ENCODE data around the gene PIH1D2. TPM values are rescaled to one million over a fixed set of nuclear protein-coding genes. Genes with fewer than 3 reads are reported as not detected.

PIH1D2 gene
- total and polyA plus RNA-seq, 9 of the 15 experiments (the other 6 are each of a cell fraction or from before 2014, with no cell fraction given): 1.5 to 5.4 (median 3.0) TPM

DNA sequence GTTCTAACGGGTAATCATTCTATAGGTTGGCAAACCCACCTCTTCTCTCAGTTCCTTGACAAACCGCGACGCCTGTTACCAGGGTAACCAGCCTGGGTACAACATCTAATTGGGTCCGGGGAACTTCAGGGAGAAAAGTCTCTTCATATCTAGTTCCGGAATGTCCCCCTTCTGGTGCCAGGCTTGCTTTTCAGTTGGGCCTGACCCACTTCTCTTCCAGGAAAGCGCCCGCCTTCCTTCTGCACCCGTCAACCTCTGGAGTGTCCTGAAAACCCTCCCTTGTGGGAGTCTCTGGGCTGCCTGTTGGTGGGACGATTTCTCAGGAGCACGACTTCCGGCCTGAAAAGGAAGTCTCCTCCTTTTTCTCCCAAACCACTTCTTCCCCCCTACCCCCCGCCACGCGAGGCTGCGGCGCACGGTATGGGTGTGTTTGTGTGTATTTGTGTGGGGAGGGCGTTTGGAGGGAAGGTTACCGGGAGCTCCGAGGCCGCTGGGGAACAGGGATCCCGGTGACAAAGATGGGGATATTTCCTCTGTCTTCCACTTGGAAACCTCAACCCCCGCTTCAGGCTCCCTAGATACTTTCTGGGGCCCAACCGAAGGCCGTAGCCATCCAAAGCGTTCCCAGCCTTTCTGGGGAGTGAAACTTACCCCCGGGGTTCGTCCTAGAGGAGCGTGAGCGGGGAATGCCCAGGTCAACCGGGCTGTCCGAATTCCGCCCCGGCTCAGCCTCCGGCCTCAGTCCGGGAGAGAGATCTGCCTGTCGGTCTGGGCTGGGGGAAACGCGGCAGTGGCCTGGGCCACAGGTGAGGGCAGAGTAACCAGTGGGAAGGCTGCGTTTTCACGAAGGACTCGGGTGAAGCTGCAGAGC is at the start of gene PIH1D2, which contains the start of gene NKAPD1 (continued):
- TF ChIP-seq ZKSCAN1 (IDR thresholded peaks at IDR 0.05; ENCODE audit: low read depth, low read length) (0 out of 2 replicates have a peak, but pooled peaks have one; percentile 19), ZNF699 (CRISPR knock-in tag; IDR thresholded peaks at IDR 0.05; ENCODE audit: insufficient replicate concordance) (no peak), ZNF445 (CRISPR knock-in tag; IDR thresholded peaks at IDR 0.05; ENCODE audit: low read depth) (no peak), ZNF232 (CRISPR knock-in tag; IDR thresholded peaks at IDR 0.05) (no peak), ZNF354B (CRISPR knock-in tag; IDR thresholded peaks at IDR 0.05) (no peak), EHMT2 (IDR thresholded peaks at IDR 0.05) (0 out of 2 replicates have a peak, but pooled peaks have one; percentile 51), ZBTB1 (CRISPR knock-in tag; IDR thresholded peaks at IDR 0.05; ENCODE audit: borderline replicate concordance, low read depth) (peak; percentile 77; the same call in 1 of the 2 replicates), TCF7L2 (IDR thresholded peaks at IDR 0.05; ENCODE audit: low read depth, low read length) (no peak), SOX6 (IDR thresholded peaks at IDR 0.05) (peak; percentile 65), ZNF766 (CRISPR knock-in tag; conservative IDR thresholded peaks at IDR 0.05) (peak; percentile 70; the same call in 1 of the 2 replicates), EP300 (IDR thresholded peaks at IDR 0.05; ENCODE audit: low read length) (no peak), PHB (CRISPR knock-in tag; IDR thresholded peaks at IDR 0.05) (no peak; the same call in 1 of the 2 replicates), CCAR2 (IDR thresholded peaks at IDR 0.05; ENCODE audit: low read depth, low read length) (no peak), PTTG1 (tag; IDR thresholded peaks at IDR 0.05; ENCODE audit: low read depth) (no peak), SMARCC2 (IDR thresholded peaks at IDR 0.05; ENCODE audit: low read depth) (no peak), TAL1 (IDR thresholded peaks at IDR 0.05) (peak; percentile 32; the same call in 1 of the 2 replicates), ZNF175 (CRISPR knock-in tag; IDR thresholded peaks at IDR 0.05; ENCODE audit: low read depth) (no peak), NFIX (CRISPR knock-in tag; IDR thresholded peaks at IDR 0.05; ENCODE audit: low read depth) (no peak), HDAC8 (tag; IDR thresholded peaks at IDR 0.05) (peak; percentile 80; the same call in 1 of the 2 replicates), CBX3 (IDR thresholded peaks at IDR 0.05; ENCODE audit: borderline replicate concordance in 1 of 2, low read length in 2 of 2) (peak in 1 of 2 experiments; percentile 51; a peak in 1 of 3 replicates), ATF1 (CRISPR knock-in tag; IDR thresholded peaks at IDR 0.05) (no peak), ATF1 (tag; IDR thresholded peaks at IDR 0.05) (peak; percentile 82), ZNF589 (CRISPR knock-in tag; IDR thresholded peaks at IDR 0.05; ENCODE audit: low read depth) (no peak), POLR2AphosphoS5 (IDR thresholded peaks at IDR 0.05; ENCODE audit: control insufficient read depth, insufficient read depth, low read depth, low read length) (peak; percentile 76; the same call in 1 of the 2 replicates), HDAC2 (IDR thresholded peaks at IDR 0.05) (peak; percentile 97), GABPB1 (CRISPR knock-in tag; IDR thresholded peaks at IDR 0.05) (peak; percentile 98), C11orf30 (IDR thresholded peaks at IDR 0.05; ENCODE audit: low read depth) (peak; percentile 99)
- TF ChIP-seq, protein P1, sequence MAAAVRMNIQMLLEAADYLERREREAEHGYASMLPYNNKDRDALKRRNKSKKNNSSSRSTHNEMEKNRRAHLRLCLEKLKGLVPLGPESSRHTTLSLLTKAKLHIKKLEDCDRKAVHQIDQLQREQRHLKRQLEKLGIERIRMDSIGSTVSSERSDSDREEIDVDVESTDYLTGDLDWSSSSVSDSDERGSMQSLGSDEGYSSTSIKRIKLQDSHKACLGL (CRISPR knock-in tag; IDR thresholded peaks at IDR 0.05; ENCODE audit: borderline replicate concordance, poor library complexity, severe bottlenecking): peak; percentile 13
- TF ChIP-seq, protein P2, sequence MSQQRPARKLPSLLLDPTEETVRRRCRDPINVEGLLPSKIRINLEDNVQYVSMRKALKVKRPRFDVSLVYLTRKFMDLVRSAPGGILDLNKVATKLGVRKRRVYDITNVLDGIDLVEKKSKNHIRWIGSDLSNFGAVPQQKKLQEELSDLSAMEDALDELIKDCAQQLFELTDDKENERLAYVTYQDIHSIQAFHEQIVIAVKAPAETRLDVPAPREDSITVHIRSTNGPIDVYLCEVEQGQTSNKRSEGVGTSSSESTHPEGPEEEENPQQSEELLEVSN (IDR thresholded peaks at IDR 0.05; ENCODE audit: borderline replicate concordance in 1 of 2, extremely low read depth in 1 of 2, insufficient read depth in 1 of 2, insufficient read length in 1 of 2, low read depth in 1 of 2, low read length in 1 of 2, poor library complexity in 1 of 2, severe bottlenecking in 1 of 2): peak in 1 of 2 experiments; percentile 4
